Measurements from ENCODE around the gene SYPL2. TPM values are rescaled to one million over a fixed set of nuclear protein-coding genes. Genes with fewer than 3 reads are reported as not detected.

The SYPL2 gene
- not detected for polyA plus RNA-seq (ENCODE audit: low read depth in 6 of 6)

GRCh38 chr1:109466452-109467300 lies at the start of gene SYPL2:
TSS of gene SYPL2 (plus strand) at chr1:109466546. CDS start at chr1:109466844, 298 bp downstream.
- ATAC-seq (ENCODE audit: low read depth in 2 of 2) = peak; percentile 46 to 51

GRCh38 chr1:109423498-109423897 lies 42.8 kb upstream of the SYPL2 start:
- H3K4me1 Mint-ChIP-seq = peaks cover 30 to 44% (median 33%) of the 10 kb centered on the region in 3 donors
- H3K9me3 Mint-ChIP-seq = no peaks in the 10 kb centered on the region

More at GRCh38 chr1:109466452-109467300, at the start of gene SYPL2:
- DNase-seq = no peak
- no peaks in the 10 kb centered on the region for H3K36me3 Mint-ChIP-seq
- H3K9me3 Mint-ChIP-seq = no peaks in the 10 kb centered on the region
- peaks cover 3 to 14% (median 10%) of the 10 kb centered on the region in 3 donors for H3K4me1 Mint-ChIP-seq
- peak within 1 kb of the TSS; percentile 62 to 88 (median 78) for H3K4me3 Mint-ChIP-seq
- peak within 1 kb of the TSS in 1 of 6 donors; percentile 24 for H3K27ac Mint-ChIP-seq
- H3K27me3 Mint-ChIP-seq = peaks cover 62 to 85% (median 74%) of the 10 kb centered on the region in 3 donors

GRCh38 chr1:109425391-109426280 lies 40.7 kb upstream of the SYPL2 start:
- peak overlapping the region; percentile 91 to 100 (median 98) for H3K4me3 Mint-ChIP-seq
- H3K9me3 Mint-ChIP-seq = no peaks in the 10 kb centered on the region
- peaks cover 30 to 41% (median 33%) of the 10 kb centered on the region in 3 donors for H3K4me1 Mint-ChIP-seq
- H3K36me3 Mint-ChIP-seq = no peaks in the 10 kb centered on the region
- no peaks in the 10 kb centered on the region for H3K27me3 Mint-ChIP-seq
- H3K27ac Mint-ChIP-seq = peak overlapping the region; percentile 92 to 98 (median 97)
- peak; percentile 16 to 17 for ATAC-seq (ENCODE audit: low read depth in 2 of 2)
- peak; percentile 53 for DNase-seq

More at GRCh38 chr1:109423498-109423897, 42.8 kb upstream of the SYPL2 start:
- DNase-seq (no peak), ATAC-seq (ENCODE audit: low read depth in 2 of 2) (no peak)
- H3K36me3 Mint-ChIP-seq = no peaks in the 10 kb centered on the region
- H3K4me3 Mint-ChIP-seq = peak overlapping the region in 3 of 8 donors; percentile 2 to 100 (median 71)
- no peaks in the 10 kb centered on the region for H3K27me3 Mint-ChIP-seq
- peak overlapping the region in 5 of 6 donors; percentile 0 to 92 (median 69) for H3K27ac Mint-ChIP-seq

- DNase-seq (peak; percentile 95), ATAC-seq (ENCODE audit: low read depth in 2 of 2) (peak; percentile 93)
- Mint-ChIP-seq H3K27ac (peak within 1 kb of the TSS; percentile 92 to 98 (median 97)), H3K9me3 (no peaks in the 10 kb centered on the region), H3K4me3 (peak within 1 kb of the TSS; percentile 91 to 100 (median 98)), H3K36me3 (no peaks in the 10 kb centered on the region), H3K27me3 (peaks cover 0 to 3% (median 0%) of the 10 kb centered on the region in 3 donors), H3K4me1 (peaks cover 30 to 41% (median 33%) of the 10 kb centered on the region in 3 donors)
Measured at GRCh38 chr1:109426281-109427170, 39.8 kb upstream of the SYPL2 start, which contains the start of gene PSMA5. TSS of gene PSMA5 (minus strand) at chr1:109426448. CDS start at chr1:109426330, 118 bp downstream.

GRCh38 chr1:109427171-109427467 lies 39.2 kb upstream of the SYPL2 start:
- Mint-ChIP-seq H3K4me1 (peaks cover 26 to 37% (median 29%) of the 10 kb centered on the region in 3 donors), H3K4me3 (peak overlapping the region; percentile 91 to 100 (median 98)), H3K27ac (peak overlapping the region in 5 of 6 donors; percentile 18 to 98 (median 92)), H3K9me3 (no peaks in the 10 kb centered on the region), H3K36me3 (no peaks in the 10 kb centered on the region), H3K27me3 (peaks cover 0 to 6% (median 0%) of the 10 kb centered on the region in 3 donors)
- ATAC-seq (ENCODE audit: low read depth in 2 of 2) (no peak), DNase-seq (no peak)

- DNase-seq = no peak
- no peak for ATAC-seq (ENCODE audit: low read depth in 2 of 2)
- peaks cover 11 to 32% (median 13%) of the 10 kb centered on the region in 3 donors for H3K27me3 Mint-ChIP-seq
- peaks cover 7 to 9% of the 10 kb centered on the region in 2 donors for H3K36me3 Mint-ChIP-seq
- no peak overlapping the region for H3K27ac Mint-ChIP-seq
- H3K4me3 Mint-ChIP-seq = no peak overlapping the region
- peaks cover 0 to 17% (median 1%) of the 10 kb centered on the region in 7 donors for H3K9me3 Mint-ChIP-seq
- peaks cover 3 to 4% (median 3%) of the 10 kb centered on the region in 3 donors for H3K4me1 Mint-ChIP-seq
Measured at GRCh38 chr1:109432336-109432735, 34.0 kb upstream of the SYPL2 start.

- Mint-ChIP-seq H3K27ac (no peak overlapping the region), H3K4me3 (no peak overlapping the region), H3K36me3 (peaks cover 7 to 9% of the 10 kb centered on the region in 2 donors), H3K9me3 (peaks cover 0 to 17% (median 1%) of the 10 kb centered on the region in 7 donors), H3K27me3 (peaks cover 11 to 32% (median 13%) of the 10 kb centered on the region in 3 donors), H3K4me1 (peaks cover 0 to 4% (median 0%) of the 10 kb centered on the region in 3 donors)
- no peak for ATAC-seq (ENCODE audit: low read depth in 2 of 2)
- no peak for DNase-seq
Measured at GRCh38 chr1:109433322-109433721, 33.0 kb upstream of the SYPL2 start.

- Mint-ChIP-seq H3K4me1 (peaks cover 0 to 4% (median 0%) of the 10 kb centered on the region in 3 donors), H3K36me3 (peaks cover 7 to 9% of the 10 kb centered on the region in 2 donors), H3K27ac (no peak overlapping the region), H3K4me3 (no peak overlapping the region), H3K27me3 (peaks cover 11 to 32% (median 13%) of the 10 kb centered on the region in 3 donors), H3K9me3 (peaks cover 0 to 17% (median 1%) of the 10 kb centered on the region in 7 donors)
- no peak for ATAC-seq (ENCODE audit: low read depth in 2 of 2)
- no peak for DNase-seq
Measured at GRCh38 chr1:109434484-109434883, 31.9 kb upstream of the SYPL2 start.

- peaks cover 0 to 4% (median 0%) of the 10 kb centered on the region in 3 donors for H3K4me1 Mint-ChIP-seq
- peaks cover 7 to 9% of the 10 kb centered on the region in 2 donors for H3K36me3 Mint-ChIP-seq
- peaks cover 0 to 19% (median 11%) of the 10 kb centered on the region in 3 donors for H3K27me3 Mint-ChIP-seq
- no peak overlapping the region for H3K27ac Mint-ChIP-seq
- no peak for DNase-seq
- ATAC-seq (ENCODE audit: low read depth in 2 of 2) = no peak
- no peak overlapping the region for H3K4me3 Mint-ChIP-seq
- peaks cover 0 to 7% (median 1%) of the 10 kb centered on the region in 7 donors for H3K9me3 Mint-ChIP-seq
Measured at GRCh38 chr1:109438798-109439297, 27.5 kb upstream of the SYPL2 start.

- H3K4me1 Mint-ChIP-seq = no peaks in the 10 kb centered on the region
- H3K36me3 Mint-ChIP-seq = no peaks in the 10 kb centered on the region
- H3K27me3 Mint-ChIP-seq = peaks cover 4 to 11% (median 7%) of the 10 kb centered on the region in 3 donors
- no peak overlapping the region for H3K27ac Mint-ChIP-seq
- no peak for DNase-seq
- ATAC-seq (ENCODE audit: low read depth in 2 of 2) = no peak
- no peak overlapping the region for H3K4me3 Mint-ChIP-seq
- H3K9me3 Mint-ChIP-seq = no peaks in the 10 kb centered on the region
Measured at GRCh38 chr1:109441069-109441468, 25.3 kb upstream of the SYPL2 start.

- H3K27me3 Mint-ChIP-seq = peaks cover 10 to 22% (median 17%) of the 10 kb centered on the region in 3 donors
Measured at GRCh38 chr1:109443476-109443875, 22.9 kb upstream of the SYPL2 start.

GRCh38 chr1:109444346-109444745 lies 22.0 kb upstream of the SYPL2 start:
- peaks cover 0 to under 1% (median 0%) of the 10 kb centered on the region in 7 donors for H3K9me3 Mint-ChIP-seq
- no peak overlapping the region for H3K27ac Mint-ChIP-seq
- no peak overlapping the region for H3K4me3 Mint-ChIP-seq
- ATAC-seq (ENCODE audit: low read depth in 2 of 2) = no peak
- H3K27me3 Mint-ChIP-seq = peaks cover 10 to 22% (median 18%) of the 10 kb centered on the region in 3 donors
- H3K4me1 Mint-ChIP-seq = no peaks in the 10 kb centered on the region
- no peak for DNase-seq
- H3K36me3 Mint-ChIP-seq = no peaks in the 10 kb centered on the region

More at GRCh38 chr1:109443476-109443875, 22.9 kb upstream of the SYPL2 start:
- Mint-ChIP-seq H3K4me3 (no peak overlapping the region), H3K4me1 (no peaks in the 10 kb centered on the region), H3K27ac (no peak overlapping the region), H3K9me3 (no peaks in the 10 kb centered on the region), H3K36me3 (no peaks in the 10 kb centered on the region)
- DNase-seq = no peak
- ATAC-seq (ENCODE audit: low read depth in 2 of 2) = no peak

Data from naive B cell (primary cell).